ENCODE measurements around the gene MON1A.

The MON1A gene

DNA sequence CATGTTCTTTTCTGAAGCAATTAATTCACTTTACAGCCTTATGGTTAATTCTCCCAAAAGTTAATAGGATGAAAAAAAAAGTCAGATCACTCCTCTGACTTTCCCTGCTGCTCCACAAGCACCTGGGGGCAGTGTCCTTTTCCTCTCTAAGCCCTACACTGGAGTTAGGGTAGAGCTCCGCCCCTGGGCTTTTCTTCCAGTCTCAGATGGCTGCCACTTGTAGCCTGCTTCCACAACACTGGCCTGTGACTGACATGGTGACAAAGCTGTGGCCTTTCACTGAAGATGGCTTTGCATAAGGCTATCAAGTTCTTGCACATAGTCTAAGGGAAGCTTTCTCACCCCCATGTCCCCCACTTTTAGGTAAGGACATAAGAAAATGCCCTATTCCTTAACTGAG is 1.3 kb upstream of the MON1A start:
- no peaks in the 10 kb centered on the region for H3K36me3 ChIP-seq (ENCODE audit: low read length)
- peaks cover 3% of the 10 kb centered on the region; the same call in 1 of the 2 replicates for H3K79me2 ChIP-seq (ENCODE audit: insufficient read depth, low read length)
- no peak for TF ChIP-seq EZH2phosphoT487 (conservative IDR thresholded peaks at IDR 0.05; ENCODE audit: low read length)
- TF ChIP-seq, protein P1, sequence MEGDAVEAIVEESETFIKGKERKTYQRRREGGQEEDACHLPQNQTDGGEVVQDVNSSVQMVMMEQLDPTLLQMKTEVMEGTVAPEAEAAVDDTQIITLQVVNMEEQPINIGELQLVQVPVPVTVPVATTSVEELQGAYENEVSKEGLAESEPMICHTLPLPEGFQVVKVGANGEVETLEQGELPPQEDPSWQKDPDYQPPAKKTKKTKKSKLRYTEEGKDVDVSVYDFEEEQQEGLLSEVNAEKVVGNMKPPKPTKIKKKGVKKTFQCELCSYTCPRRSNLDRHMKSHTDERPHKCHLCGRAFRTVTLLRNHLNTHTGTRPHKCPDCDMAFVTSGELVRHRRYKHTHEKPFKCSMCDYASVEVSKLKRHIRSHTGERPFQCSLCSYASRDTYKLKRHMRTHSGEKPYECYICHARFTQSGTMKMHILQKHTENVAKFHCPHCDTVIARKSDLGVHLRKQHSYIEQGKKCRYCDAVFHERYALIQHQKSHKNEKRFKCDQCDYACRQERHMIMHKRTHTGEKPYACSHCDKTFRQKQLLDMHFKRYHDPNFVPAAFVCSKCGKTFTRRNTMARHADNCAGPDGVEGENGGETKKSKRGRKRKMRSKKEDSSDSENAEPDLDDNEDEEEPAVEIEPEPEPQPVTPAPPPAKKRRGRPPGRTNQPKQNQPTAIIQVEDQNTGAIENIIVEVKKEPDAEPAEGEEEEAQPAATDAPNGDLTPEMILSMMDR (IDR thresholded peaks at IDR 0.05; ENCODE audit: insufficient read depth, low read length, poor library complexity, severe bottlenecking) = no peak
- H3F3A ChIP-seq (ENCODE audit: insufficient read depth) = no peaks in the 10 kb centered on the region
- no peaks in the 10 kb centered on the region for H3K27me3 ChIP-seq (ENCODE audit: low read length)
- H3K4me3 ChIP-seq (ENCODE audit: insufficient read depth, low read length, poor library complexity, severe bottlenecking) = no peak overlapping the region
- no peak overlapping the region for H3K9ac ChIP-seq (ENCODE audit: low read length)
- H3K9me2 ChIP-seq (replicated peaks; ENCODE audit: insufficient read depth, low read length) = no peaks in the 10 kb centered on the region
- no peaks in the 10 kb centered on the region for H4K20me1 ChIP-seq (ENCODE audit: low read depth, low read length)
- H3K9me3 ChIP-seq (ENCODE audit: insufficient read depth, low read length) = no peaks in the 10 kb centered on the region
- H3K27ac ChIP-seq (ENCODE audit: low read depth, low read length) = no peak overlapping the region
- no peak overlapping the region for H3K4me2 ChIP-seq (ENCODE audit: low read depth, low read length, poor library complexity, severe bottlenecking)
- no peak overlapping the region for H2AFZ ChIP-seq (ENCODE audit: low read depth, low read length, severe bottlenecking)

DNA sequence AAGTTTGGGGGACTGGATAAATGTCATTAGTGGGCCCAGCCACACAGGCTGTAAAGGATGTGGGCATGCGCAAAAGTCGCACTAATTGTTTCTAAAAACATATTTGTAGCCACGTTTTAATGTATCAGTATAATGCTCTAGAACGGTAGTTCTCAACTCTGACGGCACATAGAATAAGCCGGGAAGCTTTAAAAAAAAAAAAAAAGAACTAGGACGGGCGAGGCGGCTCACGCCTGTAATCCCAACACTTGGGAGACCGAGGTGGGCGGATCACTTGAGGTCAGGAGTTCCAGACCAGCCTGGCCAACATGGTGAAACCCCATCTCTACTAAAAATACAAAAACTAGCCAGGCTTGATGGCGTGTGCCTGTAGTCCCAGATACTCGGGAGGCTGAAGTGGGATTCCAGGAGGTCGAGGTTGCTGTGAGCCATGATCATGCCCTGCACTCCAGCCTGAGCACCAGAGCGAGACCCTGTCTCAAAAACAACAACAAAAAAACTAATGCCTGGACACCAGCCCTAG is 618 bp upstream of the MON1A start:
- TF ChIP-seq, protein P1 (IDR thresholded peaks at IDR 0.05; ENCODE audit: insufficient read depth, low read length, poor library complexity, severe bottlenecking) = no peak
- TF ChIP-seq EZH2phosphoT487 (conservative IDR thresholded peaks at IDR 0.05; ENCODE audit: low read length) = no peak
- H3F3A ChIP-seq (ENCODE audit: insufficient read depth) = no peaks in the 10 kb centered on the region
- H4K20me1 ChIP-seq (ENCODE audit: low read depth, low read length) = no peaks in the 10 kb centered on the region
- peak overlapping the region; percentile 74 for H3K9ac ChIP-seq (ENCODE audit: low read length)
- H3K27ac ChIP-seq (ENCODE audit: low read depth, low read length) = peak overlapping the region; percentile 6; the same call in 1 of the 2 replicates
- H3K9me2 ChIP-seq (replicated peaks; ENCODE audit: insufficient read depth, low read length) = no peaks in the 10 kb centered on the region
- H3K79me2 ChIP-seq (ENCODE audit: insufficient read depth, low read length) = peaks cover 3% of the 10 kb centered on the region; the same call in 1 of the 2 replicates
- H3K9me3 ChIP-seq (ENCODE audit: insufficient read depth, low read length) = no peaks in the 10 kb centered on the region
- H3K4me2 ChIP-seq (ENCODE audit: low read depth, low read length, poor library complexity, severe bottlenecking) = peak overlapping the region; percentile 66
- no peaks in the 10 kb centered on the region for H3K36me3 ChIP-seq (ENCODE audit: low read length)
- H3K4me3 ChIP-seq (ENCODE audit: insufficient read depth, low read length, poor library complexity, severe bottlenecking) = peak overlapping the region; percentile 85
- peak overlapping the region; percentile 87 for H2AFZ ChIP-seq (ENCODE audit: low read depth, low read length, severe bottlenecking)
- H3K27me3 ChIP-seq (ENCODE audit: low read length) = no peaks in the 10 kb centered on the region

DNA sequence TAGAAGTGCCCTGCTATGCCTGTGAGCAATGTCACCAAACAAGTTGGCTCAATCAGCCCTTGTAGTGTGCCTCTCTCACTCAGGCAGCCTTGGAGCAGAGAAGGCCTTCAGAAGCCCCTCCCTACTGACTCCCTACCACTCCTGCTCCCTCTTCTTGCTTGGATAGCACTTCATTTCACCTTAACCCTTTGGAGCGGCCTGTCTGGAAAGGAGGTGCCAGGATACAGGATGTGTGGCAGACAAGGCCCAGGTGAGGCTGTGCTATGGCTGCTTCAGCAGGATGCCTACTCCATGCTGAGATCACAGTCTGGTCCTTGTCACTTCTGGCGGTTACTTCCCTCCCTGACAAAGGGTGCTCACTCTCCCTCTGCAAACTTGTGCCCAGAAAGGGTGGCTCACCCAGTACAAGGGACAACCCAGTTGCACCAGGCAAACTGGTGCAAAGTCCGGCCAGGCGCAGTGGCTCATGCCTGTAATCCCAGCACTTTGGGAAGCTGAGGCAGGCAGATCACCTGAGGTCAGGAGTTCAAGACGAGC is 1.1 kb downstream of the MON1A start:
- no peaks in the 10 kb centered on the region for H3K9me2 ChIP-seq (replicated peaks; ENCODE audit: insufficient read depth, low read length)
- H3F3A ChIP-seq (ENCODE audit: insufficient read depth) = no peaks in the 10 kb centered on the region
- no peaks in the 10 kb centered on the region for H3K9me3 ChIP-seq (ENCODE audit: insufficient read depth, low read length)
- peak overlapping the region; percentile 66 for H3K4me2 ChIP-seq (ENCODE audit: low read depth, low read length, poor library complexity, severe bottlenecking)
- peaks cover 3% of the 10 kb centered on the region; the same call in 1 of the 2 replicates for H3K79me2 ChIP-seq (ENCODE audit: insufficient read depth, low read length)
- no peaks in the 10 kb centered on the region for H4K20me1 ChIP-seq (ENCODE audit: low read depth, low read length)
- no peak overlapping the region for H2AFZ ChIP-seq (ENCODE audit: low read depth, low read length, severe bottlenecking)
- H3K27me3 ChIP-seq (ENCODE audit: low read length) = no peaks in the 10 kb centered on the region
- H3K27ac ChIP-seq (ENCODE audit: low read depth, low read length) = no peak overlapping the region
- H3K9ac ChIP-seq (ENCODE audit: low read length) = peak overlapping the region; percentile 74
- TF ChIP-seq EZH2phosphoT487 (conservative IDR thresholded peaks at IDR 0.05; ENCODE audit: low read length) = no peak
- TF ChIP-seq, protein P1 (IDR thresholded peaks at IDR 0.05; ENCODE audit: insufficient read depth, low read length, poor library complexity, severe bottlenecking) = no peak
- no peak overlapping the region for H3K4me3 ChIP-seq (ENCODE audit: insufficient read depth, low read length, poor library complexity, severe bottlenecking)
- H3K36me3 ChIP-seq (ENCODE audit: low read length) = no peaks in the 10 kb centered on the region

Measured in SU-DHL-6 (cell line).